H9 (cell line): Measurements from ENCODE around the gene AIF1. TPM values are rescaled to one million over a fixed set of nuclear protein-coding genes. Genes with fewer than 3 reads are reported as not detected.

ENCODE experiments used
- DNase-seq: peaks from one replicate; pipeline ENCODE4 v3.0.0-alpha.2; 2017
- H2AFZ ChIP-seq: one replicate; pipeline ENCODE4 v1.6.1; 2013; ENCODE audit warnings: mild to moderate bottlenecking, low read length, control low read depth, moderate library complexity
- H2AK5ac ChIP-seq: 2 replicates; pipeline ENCODE4 v1.6.1; 2013; ENCODE audit warnings: low read length, control low read depth, mixed read lengths; ENCODE audit not compliant: insufficient read length
- H2BK120ac ChIP-seq: one replicate; pipeline ENCODE4 v1.6.1; 2013; ENCODE audit warnings: low read depth, mild to moderate bottlenecking, low read length, control low read depth, inconsistent platforms; ENCODE audit not compliant: poor library complexity, severe bottlenecking
- H2BK12ac ChIP-seq: 2 replicates; pipeline ENCODE4 v1.6.1; 2013; ENCODE audit warnings: low read length, control low read depth, mixed read lengths, low read depth; ENCODE audit not compliant: insufficient read length
- H2BK15ac ChIP-seq: 2 replicates; pipeline ENCODE4 v1.6.1; 2013; ENCODE audit warnings: low read depth, low read length, control low read depth
- H2BK20ac ChIP-seq: one replicate; pipeline ENCODE4 v1.6.1; 2013; ENCODE audit warnings: low read depth, mild to moderate bottlenecking, low read length, control low read depth, inconsistent platforms; ENCODE audit not compliant: poor library complexity, severe bottlenecking
- H2BK5ac ChIP-seq: 2 replicates; pipeline ENCODE4 v1.6.1; 2013; ENCODE audit warnings: low read length, control low read depth, mixed read lengths; ENCODE audit not compliant: insufficient read length
- H3K14ac ChIP-seq: 2 replicates; pipeline ENCODE4 v1.6.1; 2013; ENCODE audit warnings: low read length, control low read depth; ENCODE audit not compliant: insufficient read depth
- H3K18ac ChIP-seq: 2 replicates; pipeline ENCODE4 v1.6.1; 2013; ENCODE audit warnings: low read depth, mild to moderate bottlenecking, mixed read lengths, low read length, control low read depth; ENCODE audit not compliant: insufficient read length
- H3K23ac ChIP-seq: 2 replicates; pipeline ENCODE4 v1.6.1; 2013; ENCODE audit warnings: low read length, control low read depth, mixed read lengths, low read depth; ENCODE audit not compliant: insufficient read length
- H3K23me2 ChIP-seq: 2 replicates; pipeline ENCODE4 v1.6.1; 2013; ENCODE audit warnings: low read depth, mild to moderate bottlenecking, mixed read lengths, low read length, control low read depth; ENCODE audit not compliant: insufficient read length, poor library complexity, severe bottlenecking
- H3K27ac ChIP-seq: 2 replicates; pipeline ENCODE4 v1.5.1; 2013; ENCODE audit warnings: low read length, control low read depth, mixed read lengths, low read depth; ENCODE audit not compliant: insufficient read length
- H3K27me3 ChIP-seq: 2 replicates; pipeline ENCODE4 v1.6.1; 2013; ENCODE audit warnings: low read length, control low read depth, inconsistent platforms; ENCODE audit not compliant: insufficient read depth
- H3K4ac ChIP-seq: 2 replicates; pipeline ENCODE4 v1.6.1; 2013; ENCODE audit warnings: low read depth, mild to moderate bottlenecking, control low read depth, inconsistent platforms, low read length, moderate library complexity
- H3K4me1 ChIP-seq: 2 replicates; pipeline ENCODE4 v1.6.1; 2013; ENCODE audit warnings: low read length, control low read depth, inconsistent platforms; ENCODE audit not compliant: insufficient read depth
- H3K4me2 ChIP-seq: 2 replicates; pipeline ENCODE4 v1.6.1; 2013; ENCODE audit warnings: low read length, control low read depth, mixed read lengths; ENCODE audit not compliant: insufficient read length, insufficient read depth
- H3K56ac ChIP-seq: 2 replicates; pipeline ENCODE4 v1.6.1; 2013; ENCODE audit warnings: low read depth, mild to moderate bottlenecking, mixed read lengths, low read length, control low read depth; ENCODE audit not compliant: insufficient read length
- H3K79me1 ChIP-seq: 2 replicates; pipeline ENCODE4 v1.6.1; 2013; ENCODE audit warnings: low read depth, mild to moderate bottlenecking, moderate library complexity, low read length, control low read depth, inconsistent platforms; ENCODE audit not compliant: insufficient read depth, poor library complexity, severe bottlenecking
- H3K79me2 ChIP-seq: 2 replicates; pipeline ENCODE4 v1.6.1; 2013; ENCODE audit warnings: low read length, control low read depth, inconsistent platforms; ENCODE audit not compliant: insufficient read depth
- H3K9ac ChIP-seq: 2 replicates; pipeline ENCODE4 v1.6.1; 2013; ENCODE audit warnings: low read length, control low read depth, mixed read lengths; ENCODE audit not compliant: insufficient read length; ENCODE audit errors: extremely low read depth
- H3K9me3 ChIP-seq: one replicate; pipeline ENCODE4 v1.6.1; 2013; ENCODE audit warnings: low read depth, low read length, inconsistent platforms; ENCODE audit not compliant: control insufficient read depth
- H3T11ph ChIP-seq: one replicate; pipeline ENCODE4 v1.6.1; 2013; ENCODE audit warnings: mild to moderate bottlenecking, low read length, control low read depth, inconsistent platforms
- H4K20me1 ChIP-seq: one replicate; pipeline ENCODE4 v1.6.1; 2013; ENCODE audit not compliant: control insufficient read depth, insufficient read length, insufficient read depth
- H4K5ac ChIP-seq: 2 replicates; pipeline ENCODE4 v1.6.1; 2013; ENCODE audit warnings: low read depth, mild to moderate bottlenecking, mixed read lengths, low read length, control low read depth; ENCODE audit not compliant: insufficient read length
- H4K8ac ChIP-seq: replicated peaks from 2 replicates; pipeline ENCODE4 v1.6.1; 2013; ENCODE audit warnings: low read length, control low read depth, mixed read lengths, low read depth; ENCODE audit not compliant: insufficient read length
- H4K91ac ChIP-seq: 2 replicates; pipeline ENCODE4 v1.6.1; 2013; ENCODE audit warnings: low read depth, mild to moderate bottlenecking, moderate library complexity, mixed read lengths, low read length, control low read depth; ENCODE audit not compliant: insufficient read length
- H3K27ac Mint-ChIP-seq, 3 experiments: 2 replicates in 2 of 3; 3 replicates in 1 of 3; pipeline ENCODE4 v1.8.0; 2020 to 2021; ENCODE audit warnings: mixed read lengths in 3 of 3, mild to moderate bottlenecking in 1 of 3, moderate library complexity in 1 of 3
- H3K27me3 Mint-ChIP-seq: 2 replicates; pipeline ENCODE4 v1.8.0; 2021; ENCODE audit warnings: low read depth, mild to moderate bottlenecking, moderate library complexity, mixed read lengths
- H3K36me3 Mint-ChIP-seq, 3 experiments: 2 replicates in 2 of 3; 3 replicates in 1 of 3; pipeline ENCODE4 v1.8.0; 2020 to 2021; ENCODE audit warnings: low read depth in 3 of 3, mixed read lengths in 3 of 3; ENCODE audit not compliant: insufficient read depth in 1 of 3
- H3K4me1 Mint-ChIP-seq, 2 experiments: 2 replicates each; pipeline ENCODE4 v1.8.0; 2020; ENCODE audit warnings: mixed read lengths in 2 of 2
- H3K4me3 Mint-ChIP-seq, 2 experiments: 2 replicates in 1 of 2; 3 replicates in 1 of 2; pipeline ENCODE4 v1.8.0; 2020 to 2021; ENCODE audit warnings: mild to moderate bottlenecking in 2 of 2, mixed read lengths in 2 of 2, moderate library complexity in 1 of 2
- H3K9me3 Mint-ChIP-seq, 2 experiments: 2 replicates in 1 of 2; 3 replicates in 1 of 2; pipeline ENCODE4 v1.8.0; 2020; ENCODE audit warnings: mild to moderate bottlenecking in 2 of 2, mixed read lengths in 2 of 2, moderate library complexity in 1 of 2
- CTCF ChIP-seq: fragments of 200-600 bp; sonication (generic); conservative IDR thresholded peaks from 3 replicates; pipeline ENCODE4 v1.8.0; 2021; ENCODE audit warnings: antibody characterized with exemption, mild to moderate bottlenecking
- WGBS: extraction: QIAGEN DNeasy Blood & Tissue Kit; methylation state at CpG from one replicate; pipeline ENCODE4 v1.1.7; 2013; ENCODE audit warnings: missing lambda C conversion rate, low lambda C conversion rate, mixed read lengths; ENCODE audit not compliant: insufficient read length; ENCODE audit errors: extremely low coverage; 5-methylcytosine and 5-hydroxymethylcytosine counted together
- total RNA-seq: library from RNA; stranded (reverse); gene quantifications from 2 replicates; pipeline ENCODE4 v1.2.1, GENCODE V29; 2021

AIF1 gene
- total RNA-seq, 1 experiment from 2014 or later: 4.2 TPM

- Histone ChIP-seq H3K4me2 (peak overlapping the region; percentile 67), H3K23me2 (peaks cover 11% of the 10 kb centered on the region)
- TF ChIP-seq CTCF: no peak
Observed at GRCh38 chr6:31579546-31580437, 35.2 kb upstream of the AIF1 start.

More at GRCh38 chr6:31579546-31580437, 35.2 kb upstream of the AIF1 start:
- no peak overlapping the region for H4K91ac ChIP-seq
- H2BK20ac ChIP-seq: no peak overlapping the region
- no peak overlapping the region for H3K14ac ChIP-seq
- peak overlapping the region; percentile 57 for H2BK12ac ChIP-seq
- H3K56ac ChIP-seq: no peak overlapping the region
- H3K79me1 ChIP-seq: no peaks in the 10 kb centered on the region
- H3K18ac ChIP-seq: no peak overlapping the region
- Mint-ChIP-seq H3K9me3 (no peaks in the 10 kb centered on the region; a peak in 1 of 5 replicates), H3K27ac (no peak overlapping the region; a peak in 1 of 7 replicates), H3K4me3 (peak overlapping the region; percentile 84 to 94), H3K36me3 (no peaks in the 10 kb centered on the region), H3K27me3 (peaks cover 42% of the 10 kb centered on the region), H3K4me1 (peaks cover 30 to 31% of the 10 kb centered on the region in 2 experiments)
- H2AK5ac ChIP-seq: no peak overlapping the region
- no peak overlapping the region for H2AFZ ChIP-seq
- no peak overlapping the region for H2BK5ac ChIP-seq
- H3K9me3 ChIP-seq: no peaks in the 10 kb centered on the region
- no peaks in the 10 kb centered on the region for H3K27me3 ChIP-seq
- no peaks in the 10 kb centered on the region for H4K20me1 ChIP-seq
- no peak overlapping the region for H2BK15ac ChIP-seq
- H4K8ac ChIP-seq: no peak overlapping the region
- H3K4me1 ChIP-seq: peaks cover 2% of the 10 kb centered on the region; the same call in 1 of the 2 replicates
- no peak overlapping the region for H2BK120ac ChIP-seq
- H3K4ac ChIP-seq: no peak overlapping the region
- H4K5ac ChIP-seq: no peak overlapping the region
- no peak overlapping the region for H3T11ph ChIP-seq
- H3K9ac ChIP-seq: no peak overlapping the region
- no peak overlapping the region for H3K27ac ChIP-seq
- WGBS: no CpG with 5 or more reads among the region's 8 CpGs
- H3K23ac ChIP-seq: no peak overlapping the region
- H3K79me2 ChIP-seq: no peaks in the 10 kb centered on the region
- no peak for DNase-seq
